ENCODE measurements around the gene DIDO1.

The DIDO1 gene

GRCh38 chr20:62926229-62927127, at the start of gene DIDO1:
DIDO1 (minus strand) TSS chr20:62926505.
- DNase-seq = peak; percentile 75

GRCh38 chr20:62975251-62975760, 49.0 kb upstream of the DIDO1 start:
- DNase-seq = no peak

- no peak for DNase-seq
Observed at GRCh38 chr20:62972845-62973745, 46.8 kb upstream of the DIDO1 start.

GRCh38 chr20:62971950-62972844, 45.9 kb upstream of the DIDO1 start:
- peak; percentile 22 for DNase-seq

GRCh38 chr20:62971211-62971949, 45.1 kb upstream of the DIDO1 start:
- no peak for DNase-seq

- no peak for DNase-seq
Observed at GRCh38 chr20:62970307-62971210, 44.3 kb upstream of the DIDO1 start.

- DNase-seq = no peak
Observed at GRCh38 chr20:62969939-62970306, 43.6 kb upstream of the DIDO1 start.

GRCh38 chr20:62969179-62969760, 43.0 kb upstream of the DIDO1 start:
- DNase-seq = no peak

- no peak for DNase-seq
Observed at GRCh38 chr20:62968378-62969178, 42.3 kb upstream of the DIDO1 start.

GRCh38 chr20:62967628-62968351, 41.5 kb upstream of the DIDO1 start:
- no peak for DNase-seq

GRCh38 chr20:62967149-62967501, 40.8 kb upstream of the DIDO1 start:
- no peak for DNase-seq

- no peak for DNase-seq
Observed at GRCh38 chr20:62966212-62967148, 40.2 kb upstream of the DIDO1 start.

- DNase-seq = no peak
Observed at GRCh38 chr20:62965363-62965771, 39.1 kb upstream of the DIDO1 start.

- DNase-seq = no peak
Observed at GRCh38 chr20:62964700-62965099, 38.4 kb upstream of the DIDO1 start.

- no peak for DNase-seq
Observed at GRCh38 chr20:62963614-62964397, 37.5 kb upstream of the DIDO1 start.

GRCh38 chr20:62962891-62963613, 36.7 kb upstream of the DIDO1 start:
- no peak for DNase-seq

Data from kidney glomerular epithelial cell (primary cell).